CD1c-positive myeloid dendritic cell (primary cell): ENCODE data around the gene MTCH1.

ENCODE experiments used
- DNase-seq: peaks from one replicate; pipeline ENCODE4 v3.0.0-alpha.2; 2016; ENCODE audit errors: extremely low spot score

Gene MTCH1

GRCh38 chr6:36926708-36927513, 59.1 kb downstream of the MTCH1 start:
- no peak for DNase-seq

DNA sequence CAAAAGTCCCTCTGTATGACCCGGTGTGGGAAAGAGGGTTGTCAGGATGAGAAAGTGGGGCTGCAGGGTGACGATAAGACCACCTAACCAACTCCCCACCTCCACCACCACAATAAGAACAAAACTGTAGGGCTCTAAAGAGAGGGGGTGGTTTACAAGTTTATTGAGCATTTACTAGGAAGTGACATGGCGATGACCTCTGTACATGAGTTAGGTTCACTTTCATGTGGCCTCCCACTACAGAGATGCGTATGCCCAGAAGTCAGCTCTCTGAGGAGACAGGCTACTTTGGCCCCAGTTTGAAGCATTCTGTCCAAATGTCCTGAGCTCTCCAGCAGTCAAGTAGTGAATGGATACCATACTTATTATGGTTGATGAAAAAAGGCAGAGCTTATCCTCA, 60.2 kb downstream of the MTCH1 start:
- no peak for DNase-seq

GRCh38 chr6:36924778-36925374, 61.1 kb downstream of the MTCH1 start:
- DNase-seq, result no peak

DNA sequence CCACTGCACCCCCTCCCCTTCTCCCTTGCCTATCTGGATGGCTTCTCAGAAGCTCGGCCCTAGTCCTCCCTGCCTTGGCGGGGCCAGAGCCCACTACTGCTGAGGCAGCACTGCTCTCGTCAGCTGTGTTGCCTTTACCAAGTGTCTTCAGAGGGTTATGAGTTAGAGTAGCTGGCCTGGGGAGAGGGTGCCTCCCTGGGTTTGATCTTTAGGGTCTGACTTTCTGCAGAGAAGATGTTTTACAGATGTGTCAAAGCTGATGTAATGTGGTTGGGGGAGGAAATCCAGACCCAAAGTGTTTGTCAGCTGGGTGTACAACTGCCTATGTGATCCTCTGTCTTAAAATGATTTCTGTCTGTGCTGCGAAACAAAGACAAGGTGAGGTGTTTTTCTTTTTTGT, 61.9 kb downstream of the MTCH1 start:
- DNase-seq, result no peak

DNA sequence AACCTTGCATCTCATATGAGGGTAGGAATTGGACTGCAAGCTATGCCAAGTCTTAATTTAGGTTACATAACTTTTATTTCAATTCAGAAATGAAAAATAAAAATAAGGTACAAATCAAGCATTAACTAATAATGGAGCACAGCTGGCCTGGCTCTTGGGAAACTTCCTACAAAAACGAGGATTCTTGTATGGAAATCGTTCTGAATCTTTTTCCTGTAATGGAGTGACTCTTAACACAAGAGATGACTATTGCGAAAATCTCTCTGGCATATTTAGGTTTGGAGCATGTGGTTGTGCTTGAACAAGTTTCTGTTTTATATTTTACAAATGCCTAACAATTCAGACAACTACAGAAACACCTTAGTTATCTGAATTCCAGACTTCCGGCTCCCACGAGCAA, 65.5 kb downstream of the MTCH1 start:
- DNase-seq, result no peak

GRCh38 chr6:36920049-36920448, 65.9 kb downstream of the MTCH1 start:
- no peak for DNase-seq
